NCI-H226 (cell line): ENCODE measurements around the gene ANAPC2.

Source experiments
- DNase-seq: peaks from one replicate; pipeline ENCODE4 v3.0.0-alpha.2; 2015

Gene ANAPC2

GRCh38 chr9:137213160-137214060, 25.1 kb upstream of the ANAPC2 start:
- DNase-seq, result no peak

- no peak for DNase-seq
These were observed 24.2 kb upstream of the ANAPC2 start for GRCh38 chr9:137212520-137212919.

GRCh38 chr9:137211532-137211931, 23.2 kb upstream of the ANAPC2 start:
- DNase-seq, result no peak

GRCh38 chr9:137206602-137207001, 18.2 kb upstream of the ANAPC2 start:
- DNase-seq, result no peak

DNA sequence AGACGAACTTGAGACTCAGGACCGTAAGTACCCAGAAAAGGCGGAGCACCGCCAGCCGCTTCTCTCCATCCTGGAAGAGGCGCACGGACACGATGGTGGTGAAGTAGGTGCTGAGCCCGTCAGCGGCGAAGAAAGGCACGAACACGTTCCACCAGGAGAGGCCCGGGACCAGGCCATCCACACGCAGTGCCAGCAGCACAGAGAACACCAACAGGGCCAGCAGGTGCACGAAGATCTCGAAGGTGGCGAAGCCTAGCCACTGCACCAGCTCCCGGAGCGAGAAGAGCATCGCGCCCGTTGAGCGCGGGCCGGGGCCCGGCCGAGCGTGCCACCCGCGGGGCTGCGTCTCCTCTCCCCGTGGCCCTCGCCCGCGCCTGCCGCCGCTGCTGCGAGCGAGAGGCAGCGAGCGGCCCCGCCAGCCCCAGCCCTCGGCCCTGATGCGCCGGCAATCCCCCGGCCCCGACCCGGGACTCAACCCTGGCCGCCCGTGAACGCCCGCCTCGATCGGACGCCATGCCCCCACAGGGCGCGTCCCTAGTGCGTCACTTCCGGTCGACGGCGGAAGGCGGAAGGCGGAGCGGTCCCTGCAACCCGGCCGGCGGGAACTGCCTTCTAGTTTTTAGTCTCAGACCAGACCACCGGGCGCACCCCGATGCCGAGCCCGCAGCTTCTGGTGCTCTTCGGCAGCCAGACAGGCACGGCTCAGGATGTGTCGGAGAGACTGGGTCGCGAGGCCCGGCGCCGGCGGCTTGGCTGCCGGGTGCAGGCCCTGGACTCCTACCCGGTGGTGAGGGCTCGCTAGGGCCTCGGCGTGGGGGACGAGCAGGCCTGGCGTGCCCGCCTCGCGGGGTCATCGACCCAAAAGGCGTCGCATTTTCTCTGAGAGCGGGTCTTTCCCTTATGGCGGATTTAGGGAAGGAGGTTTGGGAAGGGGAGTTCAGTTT, 17.0 kb upstream of the ANAPC2 start, which contains the start of the genes NDOR1 and TMEM203:
Gene NDOR1, plus strand, starts transcription at position 575 of the 944 bp plus-strand sequence. Its CDS starts 78 bp downstream, at position 653.
Gene TMEM203, minus strand, starts transcription at position 523 of the 944 bp plus-strand sequence. Its CDS starts 234 bp downstream, at position 289.
- peak; percentile 80 for DNase-seq

- no peak for DNase-seq
These were observed 16.4 kb upstream of the ANAPC2 start for GRCh38 chr9:137204731-137205125.

- DNase-seq, result no peak
These were observed 14.6 kb upstream of the ANAPC2 start for GRCh38 chr9:137202966-137203365.

DNA sequence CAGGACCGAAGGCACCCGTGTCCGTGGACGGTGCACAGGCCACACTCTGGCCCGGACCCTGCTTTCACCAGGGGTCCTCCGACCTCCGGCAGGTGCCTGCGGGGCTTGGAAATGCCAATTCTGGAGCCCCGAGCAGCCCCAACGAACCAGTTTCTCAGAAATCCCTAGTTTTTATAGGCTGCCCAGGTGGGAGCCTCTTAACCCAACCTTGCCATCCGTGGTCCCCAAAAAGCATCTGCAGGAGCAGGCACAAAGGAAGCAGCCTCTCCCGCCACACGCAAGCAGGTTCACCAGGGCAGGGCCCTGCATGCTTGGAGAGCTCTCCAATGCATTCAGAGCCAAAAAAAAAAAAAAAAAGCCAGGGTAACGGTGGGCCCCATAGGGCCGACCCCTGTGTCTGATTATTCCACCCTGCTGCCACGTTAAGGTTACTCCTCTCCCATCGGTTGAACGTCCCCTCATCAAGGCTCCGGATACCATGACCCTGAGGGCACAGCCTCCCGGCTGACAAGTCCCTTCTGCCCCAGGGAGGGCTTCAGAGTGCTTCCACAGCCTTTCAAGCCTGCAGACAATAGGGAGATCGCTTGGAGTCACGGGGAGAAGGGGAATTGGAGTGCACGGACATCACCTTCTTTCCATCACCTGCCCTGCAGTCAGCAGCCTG, 13.0 kb upstream of the ANAPC2 start:
- DNase-seq, result no peak

- DNase-seq, result peak; percentile 98
These were observed 12.2 kb upstream of the ANAPC2 start, which contains the start of gene TPRN for GRCh38 chr9:137200311-137201204. TPRN (minus strand) TSS chr9:137200741; CDS start chr9:137200711, 30 bp downstream.

- no peak for DNase-seq
These were observed 11.2 kb upstream of the ANAPC2 start for GRCh38 chr9:137199411-137200121.

- no peak for DNase-seq
These were observed 10.5 kb upstream of the ANAPC2 start for GRCh38 chr9:137198902-137199283.

- DNase-seq, result peak; percentile 67
These were observed 9.9 kb upstream of the ANAPC2 start for GRCh38 chr9:137198051-137198901.

- no peak for DNase-seq
These were observed 7.3 kb upstream of the ANAPC2 start for GRCh38 chr9:137195525-137196220.

DNA sequence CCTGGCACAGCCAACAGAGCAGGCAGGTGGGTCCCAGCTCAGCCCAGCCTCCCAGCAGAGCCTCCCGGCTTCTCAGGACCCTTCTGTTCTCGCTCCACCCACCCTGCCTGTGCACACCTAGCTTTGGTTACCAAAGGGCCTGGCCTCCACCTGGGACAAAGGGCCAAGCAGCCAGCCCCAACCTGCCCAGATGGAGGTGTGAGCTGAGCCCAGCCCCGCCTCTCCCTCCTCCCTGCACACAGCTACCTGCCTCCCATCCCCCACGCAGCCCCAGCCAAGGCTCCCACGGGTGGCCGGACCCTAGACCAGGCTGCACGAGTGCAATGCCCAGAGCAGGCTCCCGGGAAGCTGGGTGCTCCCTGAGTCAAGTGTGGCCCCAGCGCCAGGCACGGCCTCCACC, 6.5 kb upstream of the ANAPC2 start:
- DNase-seq, result no peak

GRCh38 chr9:137194388-137194787, 6.0 kb upstream of the ANAPC2 start:
- DNase-seq, result no peak

GRCh38 chr9:137193771-137194170, 5.4 kb upstream of the ANAPC2 start:
- DNase-seq, result no peak

GRCh38 chr9:137192859-137193258, 4.5 kb upstream of the ANAPC2 start:
- DNase-seq, result no peak

GRCh38 chr9:137192448-137192780, 4.1 kb upstream of the ANAPC2 start:
- no peak for DNase-seq

DNA sequence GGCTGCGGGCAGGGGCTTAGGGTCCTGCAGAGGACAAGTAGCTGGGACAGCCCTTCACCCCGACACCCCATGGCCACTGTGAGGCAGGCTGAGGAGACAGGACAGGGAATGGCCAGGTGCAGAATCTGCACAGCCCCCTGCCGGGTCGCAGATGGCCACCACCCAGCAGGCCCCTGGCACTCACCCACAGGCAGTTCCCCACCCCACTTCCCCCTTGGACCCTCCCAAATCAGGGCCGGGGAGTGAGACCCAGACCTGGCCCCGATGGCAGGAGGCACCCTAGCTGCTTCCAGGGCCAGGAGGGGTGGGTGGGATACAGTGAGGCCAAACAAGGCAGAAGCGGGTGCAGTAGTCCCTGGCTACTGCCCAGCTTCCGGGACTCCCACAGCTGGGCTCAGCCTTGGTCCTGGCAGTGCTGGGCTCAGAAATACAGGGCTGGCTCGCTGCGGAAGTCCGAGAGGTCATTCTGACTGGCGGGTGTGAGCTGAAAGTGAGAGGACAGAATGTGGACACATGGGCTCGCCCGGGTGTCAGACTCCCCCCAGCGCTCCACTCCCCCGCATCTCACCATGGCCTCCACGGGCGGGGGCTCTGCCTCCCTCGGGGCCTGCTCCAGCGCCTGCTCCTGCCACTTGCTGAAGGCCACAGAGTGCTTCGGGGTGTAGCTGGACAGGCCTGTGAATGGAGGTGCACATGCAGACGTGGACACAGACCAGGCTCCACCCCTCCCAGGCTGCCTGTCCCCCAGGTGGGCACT, 3.5 kb upstream of the ANAPC2 start:
- no peak for DNase-seq
